ENCODE results near the gene SPATA19.

SPATA19 gene

DNA sequence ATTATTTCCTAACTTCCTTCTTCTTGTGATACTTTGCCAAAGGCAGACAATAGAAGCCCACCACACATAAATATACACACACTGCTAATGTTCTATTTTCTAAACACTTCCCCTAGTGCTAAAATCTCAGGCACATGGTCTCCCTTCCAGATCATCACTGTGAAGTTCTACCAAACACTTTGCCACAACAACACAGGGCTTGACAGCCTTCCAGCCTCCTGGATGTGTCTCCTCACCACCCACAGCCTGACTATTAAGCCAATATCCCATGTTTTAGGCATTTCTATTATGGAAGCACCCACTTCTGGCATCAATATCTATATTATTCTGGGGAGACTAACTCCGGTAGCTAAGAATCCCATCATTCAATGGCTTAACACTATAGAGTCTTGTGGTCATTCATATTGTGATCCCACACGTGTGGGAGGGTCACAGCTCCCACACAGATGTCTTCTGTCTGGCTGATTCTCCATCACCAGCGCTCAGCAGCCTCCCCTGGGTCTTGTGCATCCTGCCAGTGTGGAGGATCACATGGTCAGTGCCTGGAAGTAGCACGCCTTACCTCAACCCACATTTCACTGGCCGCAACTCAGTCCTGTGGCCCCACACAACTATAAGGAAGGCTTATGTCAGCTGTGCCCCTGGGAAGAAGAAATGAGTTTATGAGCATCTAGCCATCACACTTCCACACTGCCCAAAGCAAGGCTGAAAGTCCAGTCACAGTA, 29.0 kb downstream of the SPATA19 start:
- TF ChIP-seq, protein P1, sequence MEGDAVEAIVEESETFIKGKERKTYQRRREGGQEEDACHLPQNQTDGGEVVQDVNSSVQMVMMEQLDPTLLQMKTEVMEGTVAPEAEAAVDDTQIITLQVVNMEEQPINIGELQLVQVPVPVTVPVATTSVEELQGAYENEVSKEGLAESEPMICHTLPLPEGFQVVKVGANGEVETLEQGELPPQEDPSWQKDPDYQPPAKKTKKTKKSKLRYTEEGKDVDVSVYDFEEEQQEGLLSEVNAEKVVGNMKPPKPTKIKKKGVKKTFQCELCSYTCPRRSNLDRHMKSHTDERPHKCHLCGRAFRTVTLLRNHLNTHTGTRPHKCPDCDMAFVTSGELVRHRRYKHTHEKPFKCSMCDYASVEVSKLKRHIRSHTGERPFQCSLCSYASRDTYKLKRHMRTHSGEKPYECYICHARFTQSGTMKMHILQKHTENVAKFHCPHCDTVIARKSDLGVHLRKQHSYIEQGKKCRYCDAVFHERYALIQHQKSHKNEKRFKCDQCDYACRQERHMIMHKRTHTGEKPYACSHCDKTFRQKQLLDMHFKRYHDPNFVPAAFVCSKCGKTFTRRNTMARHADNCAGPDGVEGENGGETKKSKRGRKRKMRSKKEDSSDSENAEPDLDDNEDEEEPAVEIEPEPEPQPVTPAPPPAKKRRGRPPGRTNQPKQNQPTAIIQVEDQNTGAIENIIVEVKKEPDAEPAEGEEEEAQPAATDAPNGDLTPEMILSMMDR (IDR thresholded peaks at IDR 0.05; ENCODE audit: control extremely low read depth, extremely low read depth, low read depth, missing control alignments) = no peak
- DNase-seq (ENCODE audit: extremely low spot score) = no peak
- ChIA-PET POLR2A (no interaction called here), CTCF (interaction anchor here (1.2 kb wide), 1 partner anchor 680 kb away, joined by 3 read pairs; no protein-coding TSS in a partner anchor)

DNA sequence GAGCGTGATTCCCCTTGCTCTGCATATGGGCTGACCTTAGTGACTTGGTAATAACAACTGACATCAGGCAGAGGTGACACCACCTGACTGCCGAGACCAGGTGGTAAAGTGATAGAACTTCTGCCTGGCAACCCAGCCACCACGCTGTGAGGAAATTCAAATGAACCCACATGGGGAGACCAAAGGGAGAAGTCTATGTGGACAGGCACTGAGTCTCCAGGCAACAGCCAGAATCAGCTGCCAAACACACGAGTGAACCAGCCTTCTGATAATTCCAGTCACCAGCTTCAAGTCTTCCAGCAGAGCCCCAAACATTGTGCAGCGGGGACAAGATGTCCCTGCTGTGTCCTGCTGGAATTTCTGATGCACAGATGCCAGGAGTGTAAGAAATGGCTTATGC, 29.7 kb downstream of the SPATA19 start:
- TF ChIP-seq, protein P1 (IDR thresholded peaks at IDR 0.05; ENCODE audit: control extremely low read depth, extremely low read depth, low read depth, missing control alignments) = no peak
- CTCF ChIA-PET = no interaction called here
- POLR2A ChIA-PET = no interaction called here
- no peak for DNase-seq (ENCODE audit: extremely low spot score)

DNA sequence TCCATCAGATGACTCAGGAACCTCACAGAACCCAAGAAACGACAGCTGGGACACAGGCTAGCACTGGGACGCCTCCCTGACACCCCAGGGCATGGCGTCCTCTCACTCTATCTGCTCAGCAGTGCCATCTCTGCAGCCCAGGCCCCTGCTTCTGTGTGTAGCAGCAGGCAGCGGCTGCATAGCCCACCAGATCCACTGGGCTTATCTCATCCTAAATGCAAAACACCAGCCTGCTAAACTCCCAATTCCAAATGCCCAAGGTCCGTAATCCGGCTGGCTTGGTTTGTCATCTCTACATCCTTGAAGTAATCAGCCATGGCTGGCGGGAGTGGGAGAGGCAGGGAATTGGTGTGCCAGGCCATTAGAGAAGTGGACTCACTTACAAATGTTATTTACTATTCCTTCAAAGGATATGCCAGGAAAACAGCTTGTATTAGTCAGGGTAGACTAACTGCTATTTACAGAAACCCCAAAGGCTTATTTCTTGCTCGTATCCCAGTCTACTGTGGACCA, 30.7 kb downstream of the SPATA19 start:
- ChIA-PET POLR2A (no interaction called here), CTCF (no interaction called here)
- TF ChIP-seq, protein P1 (IDR thresholded peaks at IDR 0.05; ENCODE audit: control extremely low read depth, extremely low read depth, low read depth, missing control alignments) = no peak
- DNase-seq (ENCODE audit: extremely low spot score) = no peak

- ChIA-PET POLR2A (no interaction called here), CTCF (interaction anchor here (1.1 kb wide), 1 partner anchor 14 kb away, joined by 3 read pairs; no protein-coding TSS in a partner anchor)
- DNase-seq (ENCODE audit: extremely low spot score) = no peak
- TF ChIP-seq, protein P1 (IDR thresholded peaks at IDR 0.05; ENCODE audit: control extremely low read depth, extremely low read depth, low read depth, missing control alignments) = no peak
These were observed 33.2 kb downstream of the SPATA19 start for GRCh38 chr11:133811850-133812685.

- TF ChIP-seq, protein P1 (IDR thresholded peaks at IDR 0.05; ENCODE audit: control extremely low read depth, extremely low read depth, low read depth, missing control alignments) = no peak
- CTCF ChIA-PET = no interaction called here
- POLR2A ChIA-PET = no interaction called here
- no peak for DNase-seq (ENCODE audit: extremely low spot score)
These were observed 34.5 kb downstream of the SPATA19 start for GRCh38 chr11:133810766-133811165.

DNA sequence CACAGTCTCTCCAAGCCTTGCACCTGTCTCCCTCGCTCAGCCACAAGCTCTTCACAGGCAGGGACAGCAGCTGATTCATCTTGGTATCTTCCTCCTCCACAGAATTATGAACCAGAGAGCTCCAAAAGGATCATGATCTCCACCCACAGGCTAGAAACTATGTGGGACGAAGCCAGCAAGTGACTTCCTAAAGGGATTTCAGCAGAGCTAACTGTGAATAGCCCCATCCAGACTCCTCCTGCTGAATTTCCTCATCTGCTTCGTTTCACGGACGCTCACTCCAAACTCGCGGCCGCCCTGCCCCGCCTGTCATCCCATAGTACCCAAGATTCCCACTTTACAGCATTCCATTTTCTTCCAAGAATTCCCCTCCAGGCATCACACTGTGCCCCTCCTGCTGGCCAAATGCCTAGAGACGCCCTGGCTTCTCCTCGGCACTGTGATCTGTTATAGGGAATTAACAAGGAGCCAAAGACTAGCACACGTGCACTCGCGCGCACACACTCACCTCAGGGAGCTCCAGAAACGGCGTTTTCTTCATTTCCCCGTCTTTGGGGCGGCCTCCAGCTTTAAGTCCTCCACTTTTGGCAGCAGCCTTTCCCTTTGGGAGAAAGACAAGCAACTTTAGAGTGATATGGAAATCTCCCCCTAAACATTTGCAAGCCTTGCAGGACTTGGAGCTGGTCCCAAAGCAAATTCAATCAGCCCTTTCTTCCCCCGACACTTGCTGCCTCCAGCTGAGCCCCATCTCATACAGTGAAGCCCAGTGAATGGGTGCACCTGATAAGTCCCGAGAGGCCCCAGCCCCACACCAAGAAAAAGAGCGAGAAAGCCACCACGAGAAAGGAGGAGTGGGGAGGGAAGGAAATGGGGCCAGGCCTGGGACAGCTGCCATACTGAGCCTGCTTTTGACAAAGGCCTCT, 35.5 kb downstream of the SPATA19 start:
- TF ChIP-seq, protein P1 (IDR thresholded peaks at IDR 0.05; ENCODE audit: control extremely low read depth, extremely low read depth, low read depth, missing control alignments) = no peak
- DNase-seq (ENCODE audit: extremely low spot score) = no peak
- POLR2A ChIA-PET = no interaction called here
- CTCF ChIA-PET = interaction anchor here (1.9 kb wide), 1 partner anchor 12 kb away, joined by 10 read pairs; no protein-coding TSS in a partner anchor
